Left ventricle myocardium inferior (tissue), 1 donor: ENCODE measurements around the gene IL9. TPM values are rescaled to one million over a fixed set of nuclear protein-coding genes. Genes with fewer than 3 reads are reported as not detected.

Experiments used
- DNase-seq: peaks from one replicate; pipeline ENCODE4 v3.0.0-alpha.2; 2020
- H3K27ac ChIP-seq: fragments of 200-600 bp; replicated peaks from 2 replicates; pipeline ENCODE4 v1.8.0; 2021
- H3K27me3 ChIP-seq: fragments of 200-600 bp; 2 replicates; pipeline ENCODE4 v1.8.0; 2021; ENCODE audit warnings: low read depth
- H3K36me3 ChIP-seq: fragments of 200-600 bp; 2 replicates; pipeline ENCODE4 v1.8.0; 2021
- H3K4me1 ChIP-seq: fragments of 200-600 bp; 2 replicates; pipeline ENCODE4 v1.8.0; 2021
- H3K4me3 ChIP-seq: fragments of 200-600 bp; 2 replicates; pipeline ENCODE4 v1.8.0; 2021; ENCODE audit warnings: mild to moderate bottlenecking, moderate library complexity
- H3K9me3 ChIP-seq: fragments of 200-600 bp; replicated peaks from 2 replicates; pipeline ENCODE4 v1.8.0; 2021
- CTCF ChIP-seq: fragments of 200-600 bp; IDR thresholded peaks from 2 replicates; pipeline ENCODE4 v1.8.0; 2021; ENCODE audit warnings: antibody characterized with exemption, mild to moderate bottlenecking, borderline replicate concordance
- intact Hi-C: fragments of 100-400 bp; cut with micrococcal nuclease; formaldehyde crosslinking; loops from one replicate; pipeline ENCODE4 v1.11.0; 2022
- total RNA-seq: library from RNA; stranded (reverse); fragmentation: NEBNext Ultra II Directional; extraction: Animal tissue kit (Norgen Biotek cat#: 25700); gene quantifications from one replicate; pipeline ENCODE4 v1.2.1, GENCODE V29; 2021
- donor health status: DM: no; HTN: yes; CAD: no; lungs with severe emphysema.

Gene IL9
- total RNA-seq, 1 donor from 2014 or later, result not detected

DNA sequence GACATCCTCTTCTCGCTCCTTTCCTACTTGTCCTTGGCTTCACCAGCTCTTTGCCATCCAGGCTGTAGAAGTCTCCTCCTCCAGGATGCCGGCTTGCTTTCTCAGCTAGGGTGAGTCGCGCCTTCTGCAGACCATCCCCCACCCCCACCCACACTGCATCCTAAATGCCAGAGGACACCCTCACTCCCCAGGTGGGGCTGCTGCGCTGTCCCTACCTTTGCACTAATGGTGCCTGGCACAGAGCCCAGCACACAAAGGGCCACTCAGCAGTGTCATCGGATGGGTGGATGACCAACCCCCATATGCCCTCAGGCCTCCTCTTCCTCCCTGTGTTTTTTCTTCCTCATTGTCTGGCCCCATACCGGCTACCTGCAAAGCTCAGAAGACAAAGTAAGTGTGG, 14.8 kb downstream of the IL9 start:
- H3K9me3 ChIP-seq, result no peaks in the 10 kb centered on the region
- peaks cover 12% of the 10 kb centered on the region for H3K4me1 ChIP-seq
- intact Hi-C loops, result no loop called here
- no peak for DNase-seq
- peaks cover 63% of the 10 kb centered on the region for H3K27me3 ChIP-seq
- no peak overlapping the region for H3K27ac ChIP-seq
- no peaks in the 10 kb centered on the region for H3K36me3 ChIP-seq
- H3K4me3 ChIP-seq, result no peak overlapping the region
- TF ChIP-seq CTCF, result no peak

- H3K4me3 ChIP-seq, result no peak overlapping the region
- H3K4me1 ChIP-seq, result peaks cover 12% of the 10 kb centered on the region
- no peak for TF ChIP-seq CTCF
- H3K36me3 ChIP-seq, result no peaks in the 10 kb centered on the region
- H3K27ac ChIP-seq, result no peak overlapping the region
- no peaks in the 10 kb centered on the region for H3K9me3 ChIP-seq
- intact Hi-C loops, result no loop called here
- DNase-seq, result no peak
- H3K27me3 ChIP-seq, result peaks cover 58% of the 10 kb centered on the region
Observed at GRCh38 chr5:135880278-135880677, 15.4 kb downstream of the IL9 start.

GRCh38 chr5:135879591-135879990, 16.1 kb downstream of the IL9 start:
- no peak for TF ChIP-seq CTCF
- Histone ChIP-seq H3K27me3 (peaks cover 51% of the 10 kb centered on the region), H3K27ac (no peak overlapping the region), H3K4me1 (peaks cover 12% of the 10 kb centered on the region), H3K36me3 (no peaks in the 10 kb centered on the region), H3K9me3 (no peaks in the 10 kb centered on the region), H3K4me3 (no peak overlapping the region)
- intact Hi-C loops, result no loop called here
- DNase-seq, result no peak

GRCh38 chr5:135878156-135878620, 17.5 kb downstream of the IL9 start:
- Histone ChIP-seq H3K4me1 (peaks cover 12% of the 10 kb centered on the region), H3K27ac (no peak overlapping the region), H3K27me3 (peaks cover 37% of the 10 kb centered on the region), H3K4me3 (no peak overlapping the region), H3K36me3 (no peaks in the 10 kb centered on the region), H3K9me3 (no peaks in the 10 kb centered on the region)
- intact Hi-C loops, result no loop called here
- no peak for TF ChIP-seq CTCF
- DNase-seq, result no peak

DNA sequence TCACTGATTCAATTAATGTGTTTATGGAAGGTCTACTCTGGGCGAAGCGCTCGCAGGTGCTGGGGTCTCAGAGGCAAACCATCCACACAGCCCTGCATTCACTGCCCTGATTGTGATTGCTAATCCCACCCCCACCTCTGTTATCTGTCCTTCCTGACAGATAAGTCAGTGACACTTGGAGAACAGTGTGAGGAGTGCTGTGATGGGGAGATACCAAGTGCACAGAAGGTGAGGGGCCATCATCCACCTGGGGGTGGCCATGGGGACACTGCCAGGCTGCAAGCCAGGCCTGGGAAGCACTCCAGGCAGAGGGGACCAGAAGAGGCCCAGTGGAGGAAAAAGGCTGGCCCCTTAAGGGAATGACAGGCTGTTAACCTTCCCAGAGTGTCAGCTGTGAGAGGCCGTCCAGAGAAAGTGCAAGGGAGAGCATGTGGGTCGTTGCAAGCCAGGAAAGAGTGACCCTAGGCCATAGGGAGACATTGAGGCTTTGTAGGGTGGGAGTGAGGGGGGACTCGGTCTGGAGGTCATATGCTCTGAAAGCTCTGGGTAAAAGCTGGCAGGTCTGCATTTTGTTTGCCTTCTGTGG, 18.0 kb downstream of the IL9 start:
- H3K9me3 ChIP-seq, result no peaks in the 10 kb centered on the region
- intact Hi-C loops, result no loop called here
- H3K27me3 ChIP-seq, result peaks cover 32% of the 10 kb centered on the region
- H3K27ac ChIP-seq, result no peak overlapping the region
- no peak overlapping the region for H3K4me3 ChIP-seq
- no peak for TF ChIP-seq CTCF
- H3K36me3 ChIP-seq, result no peaks in the 10 kb centered on the region
- DNase-seq, result no peak
- H3K4me1 ChIP-seq, result peaks cover 12% of the 10 kb centered on the region
